Smooth muscle cell (in vitro differentiated cells): Measurements from ENCODE around the gene DDX41. TPM values are rescaled to one million over a fixed set of nuclear protein-coding genes. Genes with fewer than 3 reads are reported as not detected.

Source experiments
- DNase-seq: peaks from one replicate; lab custom pipeline; 2025; ENCODE audit not compliant: unreplicated experiment; lab: John Stamatoyannopoulos, UW
- H2AFZ ChIP-seq: fragments of 200-600 bp; sonication (generic); 2 replicates; pipeline ENCODE4 v1.6.0; 2016; ENCODE audit warnings: antibody characterized with exemption, low read depth, mild to moderate bottlenecking
- H3F3A ChIP-seq: fragments of 200-600 bp; sonication (generic); 2 replicates; pipeline ENCODE4 v1.6.0; 2017; ENCODE audit warnings: antibody characterized with exemption, low read depth
- H3K27ac ChIP-seq: fragments of 200-600 bp; sonication (generic); 2 replicates; pipeline ENCODE4 v1.5.1; 2016; ENCODE audit warnings: low read depth, mild to moderate bottlenecking
- H3K27me3 ChIP-seq: fragments of 200-600 bp; sonication (generic); 2 replicates; pipeline ENCODE4 v1.6.1; 2016; ENCODE audit warnings: low read depth, mild to moderate bottlenecking
- H3K36me3 ChIP-seq: fragments of 200-600 bp; sonication (generic); 2 replicates; pipeline ENCODE4 v1.5.1; 2016; ENCODE audit warnings: low read depth
- H3K4me1 ChIP-seq: fragments of 200-600 bp; sonication (generic); 2 replicates; pipeline ENCODE4 v1.5.1; 2016; ENCODE audit warnings: low read depth
- H3K4me2 ChIP-seq: fragments of 200-600 bp; sonication (generic); 2 replicates; pipeline ENCODE4 v1.6.0; 2016; ENCODE audit warnings: mild to moderate bottlenecking
- H3K4me3 ChIP-seq: fragments of 200-600 bp; sonication (generic); 2 replicates; pipeline ENCODE4 v1.5.1; 2016; ENCODE audit warnings: mild to moderate bottlenecking
- H3K79me2 ChIP-seq: fragments of 200-600 bp; sonication (generic); 2 replicates; pipeline ENCODE4 v1.6.0; 2016; ENCODE audit warnings: low read depth, mild to moderate bottlenecking
- H3K9ac ChIP-seq: fragments of 200-600 bp; sonication (generic); 2 replicates; pipeline ENCODE4 v1.6.0; 2016; ENCODE audit warnings: low read depth
- H3K9me3 ChIP-seq: fragments of 200-600 bp; sonication (generic); replicated peaks from 2 replicates; pipeline ENCODE4 v1.5.1; 2016; ENCODE audit warnings: low read depth
- H4K20me1 ChIP-seq: fragments of 200-600 bp; sonication (generic); 2 replicates; pipeline ENCODE4 v1.6.0; 2016; ENCODE audit warnings: low read depth
- WGBS: methylation state at CpG from one replicate; pipeline ENCODE4 v1.1.7; 2016; ENCODE audit warnings: low lambda C conversion rate; 5-methylcytosine and 5-hydroxymethylcytosine counted together
- polyA plus RNA-seq: library from polyadenylated mRNA; unstranded; fragments of >200 nt; fragmentation: Nextera tagmentation; extraction: Ambion mirVana; gene quantifications from 2 replicates; pipeline ENCODE4 v1.2.1, GENCODE V29; 2016
- total RNA-seq: library from RNA; depleted of rRNA; stranded (reverse); fragments of >200 nt; gene quantifications from 2 replicates; pipeline ENCODE4 v1.2.3, GENCODE V29; 2014
- TF ChIP-seq, protein P1 (sequence below): fragments of 200-600 bp; sonication (generic); IDR thresholded peaks from 2 replicates; pipeline ENCODE4 v1.5.1; 2017; ENCODE audit warnings: borderline replicate concordance, mild to moderate bottlenecking, antibody characterized with exemption; ENCODE audit not compliant: insufficient read depth, poor library complexity, severe bottlenecking

DDX41 gene
- total and polyA plus RNA-seq, 2 experiments from 2014 or later, result 72.5 to 90.0 TPM

DNA sequence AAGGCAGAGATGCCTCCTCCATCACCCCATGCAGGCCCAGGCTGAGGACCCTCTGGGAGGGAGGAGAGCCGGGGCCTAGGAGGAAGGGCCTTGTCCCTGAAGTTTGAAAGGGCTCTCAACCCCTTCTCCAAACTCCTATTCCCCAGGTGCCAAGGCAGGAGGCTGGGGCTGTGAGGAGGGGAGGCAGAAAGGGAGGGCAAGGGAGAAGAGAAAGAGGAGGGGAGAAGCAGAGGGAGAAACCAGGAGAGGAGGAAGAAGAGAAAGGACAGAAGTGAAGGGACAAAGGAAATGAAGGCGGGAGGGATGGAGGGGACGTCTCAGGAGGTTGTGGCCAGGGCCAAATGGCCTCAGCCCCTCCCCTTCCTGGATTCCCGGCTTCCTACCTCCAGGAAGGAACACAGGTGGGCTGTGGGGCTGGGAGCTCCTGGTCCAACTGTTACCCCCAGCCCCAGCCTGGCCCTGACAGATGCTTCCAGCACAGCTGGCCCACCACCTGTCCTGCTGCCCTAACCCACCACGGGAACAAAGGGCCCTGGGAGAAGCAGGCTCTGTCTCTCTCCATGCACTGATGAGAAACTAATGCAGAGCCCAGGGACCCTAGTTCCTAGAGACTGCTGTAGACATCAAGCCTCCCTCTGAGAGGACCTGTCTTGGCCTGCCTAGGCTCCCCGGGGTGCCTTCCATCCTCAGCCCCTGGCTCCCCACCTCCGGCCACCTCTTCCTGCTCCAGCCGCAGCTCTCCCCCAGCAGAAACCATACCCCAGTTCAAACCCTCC is 46.8 kb downstream of the DDX41 start:
- Histone ChIP-seq H3K4me3 (no peak overlapping the region), H3K27me3 (no peaks in the 10 kb centered on the region), H3K9ac (peak overlapping the region; percentile 3), H3K79me2 (peaks cover 59% of the 10 kb centered on the region), H3K27ac (peak overlapping the region; percentile 68), H3F3A (peaks cover 19% of the 10 kb centered on the region), H2AFZ (no peak overlapping the region), H3K9me3 (no peaks in the 10 kb centered on the region), H3K36me3 (peaks cover 4% of the 10 kb centered on the region), H3K4me2 (peak overlapping the region; percentile 61), H3K4me1 (peaks cover 27% of the 10 kb centered on the region), H4K20me1 (peaks cover 79% of the 10 kb centered on the region)
- no peak for DNase-seq
- TF ChIP-seq, protein P1, sequence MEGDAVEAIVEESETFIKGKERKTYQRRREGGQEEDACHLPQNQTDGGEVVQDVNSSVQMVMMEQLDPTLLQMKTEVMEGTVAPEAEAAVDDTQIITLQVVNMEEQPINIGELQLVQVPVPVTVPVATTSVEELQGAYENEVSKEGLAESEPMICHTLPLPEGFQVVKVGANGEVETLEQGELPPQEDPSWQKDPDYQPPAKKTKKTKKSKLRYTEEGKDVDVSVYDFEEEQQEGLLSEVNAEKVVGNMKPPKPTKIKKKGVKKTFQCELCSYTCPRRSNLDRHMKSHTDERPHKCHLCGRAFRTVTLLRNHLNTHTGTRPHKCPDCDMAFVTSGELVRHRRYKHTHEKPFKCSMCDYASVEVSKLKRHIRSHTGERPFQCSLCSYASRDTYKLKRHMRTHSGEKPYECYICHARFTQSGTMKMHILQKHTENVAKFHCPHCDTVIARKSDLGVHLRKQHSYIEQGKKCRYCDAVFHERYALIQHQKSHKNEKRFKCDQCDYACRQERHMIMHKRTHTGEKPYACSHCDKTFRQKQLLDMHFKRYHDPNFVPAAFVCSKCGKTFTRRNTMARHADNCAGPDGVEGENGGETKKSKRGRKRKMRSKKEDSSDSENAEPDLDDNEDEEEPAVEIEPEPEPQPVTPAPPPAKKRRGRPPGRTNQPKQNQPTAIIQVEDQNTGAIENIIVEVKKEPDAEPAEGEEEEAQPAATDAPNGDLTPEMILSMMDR, result no peak
- WGBS, result 94% methylated on average over 6 of the region's 8 CpGs

DNA sequence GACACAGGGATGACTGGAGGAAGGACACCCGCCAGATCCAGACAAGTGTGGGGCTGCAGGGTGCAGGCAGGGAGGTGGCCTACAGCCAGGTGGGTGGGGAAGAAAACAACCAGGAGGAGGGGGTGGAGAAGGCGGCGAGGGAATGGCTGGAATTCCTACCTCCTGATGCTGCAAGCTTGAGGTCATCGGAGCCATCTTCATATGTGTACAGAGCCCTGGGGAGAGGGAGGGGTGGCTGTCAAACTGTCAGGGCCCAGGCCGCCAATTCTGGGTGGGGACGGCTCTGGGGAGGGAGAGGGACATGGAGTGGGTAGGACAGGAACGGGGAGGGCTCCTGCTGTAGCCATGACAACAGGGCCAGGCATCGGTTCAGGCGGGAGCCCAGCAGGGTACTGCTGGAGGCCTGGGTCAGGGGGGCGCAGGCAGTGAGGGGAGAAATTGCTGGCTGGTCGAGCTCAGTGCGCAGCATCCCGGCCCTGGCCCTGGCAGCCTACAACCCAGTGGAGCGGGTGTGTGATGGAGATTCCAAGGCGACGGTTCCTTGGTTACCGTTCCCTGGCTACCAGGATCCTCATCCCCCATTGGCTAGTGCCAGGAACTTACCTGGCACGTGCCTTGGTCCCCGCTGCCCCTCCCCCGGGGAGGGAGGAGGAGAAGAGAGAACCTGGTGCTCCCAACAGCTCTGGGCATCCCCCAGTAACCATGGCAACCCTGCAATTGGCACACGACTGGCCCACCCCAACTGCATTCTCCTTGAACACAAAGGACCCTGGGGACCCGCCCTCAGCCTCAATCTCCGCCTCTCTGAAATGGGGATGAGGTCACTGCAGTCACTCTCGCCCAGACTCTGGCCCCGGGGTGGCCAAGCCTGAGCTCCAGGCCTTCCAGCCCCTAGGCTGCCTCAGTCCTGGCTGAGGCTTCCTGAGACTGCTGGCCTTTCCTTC is 47.8 kb downstream of the DDX41 start:
- H3K9ac ChIP-seq, result no peak overlapping the region
- DNase-seq, result no peak
- TF ChIP-seq, protein P1, result no peak
- H3K4me1 ChIP-seq, result peaks cover 25% of the 10 kb centered on the region
- WGBS, result 77% methylated on average over 18 of the region's 25 CpGs
- H3F3A ChIP-seq, result peaks cover 10% of the 10 kb centered on the region
- H3K27ac ChIP-seq, result peak overlapping the region; percentile 68
- H3K4me3 ChIP-seq, result no peak overlapping the region
- no peaks in the 10 kb centered on the region for H3K27me3 ChIP-seq
- H3K4me2 ChIP-seq, result peak overlapping the region; percentile 26
- H2AFZ ChIP-seq, result no peak overlapping the region
- no peaks in the 10 kb centered on the region for H3K9me3 ChIP-seq
- peaks cover 59% of the 10 kb centered on the region for H3K79me2 ChIP-seq
- peaks cover 4% of the 10 kb centered on the region for H3K36me3 ChIP-seq
- peaks cover 88% of the 10 kb centered on the region for H4K20me1 ChIP-seq

DNA sequence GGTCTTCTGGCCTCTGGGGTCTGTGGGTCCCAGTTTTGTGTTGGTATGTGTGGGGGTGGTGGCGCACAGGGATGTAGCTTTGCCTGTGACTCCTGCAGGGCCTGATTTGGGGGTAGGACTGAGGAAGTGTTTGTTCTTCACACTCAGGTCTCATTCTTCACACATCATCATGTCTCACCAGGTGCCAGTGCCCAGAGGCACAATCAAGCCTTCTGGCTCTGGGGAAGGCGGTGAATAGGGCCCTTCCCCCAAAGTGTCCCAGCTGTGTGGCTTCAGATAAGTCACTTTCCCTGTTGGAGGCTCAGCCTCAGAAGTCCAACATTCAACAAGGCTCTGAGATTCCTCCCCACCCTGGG is 48.5 kb downstream of the DDX41 start:
- Histone ChIP-seq H3K79me2 (peaks cover 63% of the 10 kb centered on the region), H3K4me3 (no peak overlapping the region), H3K9me3 (no peaks in the 10 kb centered on the region), H3K4me2 (no peak overlapping the region), H3K36me3 (peaks cover 4% of the 10 kb centered on the region), H4K20me1 (peaks cover 95% of the 10 kb centered on the region), H2AFZ (no peak overlapping the region), H3F3A (peaks cover 13% of the 10 kb centered on the region), H3K27ac (peak overlapping the region; percentile 44), H3K9ac (no peak overlapping the region), H3K27me3 (no peaks in the 10 kb centered on the region), H3K4me1 (peaks cover 24% of the 10 kb centered on the region)
- 97% methylated on average over 2 of the region's 2 CpGs for WGBS
- TF ChIP-seq, protein P1, result no peak
- DNase-seq, result no peak
